ENCODE results near the gene ATP5PB.

Gene ATP5PB

DNA sequence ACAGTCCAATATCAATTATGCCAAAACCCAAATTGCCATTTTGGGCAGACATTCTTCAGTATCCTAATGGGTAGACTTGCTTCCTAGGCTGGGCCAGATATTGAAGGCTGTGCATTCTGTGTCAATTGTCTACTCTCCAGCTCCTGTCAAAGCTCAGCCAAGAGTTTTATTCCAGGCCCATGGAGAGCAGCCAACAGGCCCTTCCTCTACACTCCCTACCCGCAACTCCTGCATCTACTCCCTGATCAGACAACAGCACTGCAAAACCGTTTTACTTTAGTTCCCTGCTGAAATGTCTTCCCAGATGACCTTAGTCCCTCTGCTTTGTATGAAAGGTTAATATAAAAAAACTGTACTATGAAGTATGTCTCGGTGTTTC is 60.7 kb downstream of the ATP5PB start:
- no peak for DNase-seq

DNA sequence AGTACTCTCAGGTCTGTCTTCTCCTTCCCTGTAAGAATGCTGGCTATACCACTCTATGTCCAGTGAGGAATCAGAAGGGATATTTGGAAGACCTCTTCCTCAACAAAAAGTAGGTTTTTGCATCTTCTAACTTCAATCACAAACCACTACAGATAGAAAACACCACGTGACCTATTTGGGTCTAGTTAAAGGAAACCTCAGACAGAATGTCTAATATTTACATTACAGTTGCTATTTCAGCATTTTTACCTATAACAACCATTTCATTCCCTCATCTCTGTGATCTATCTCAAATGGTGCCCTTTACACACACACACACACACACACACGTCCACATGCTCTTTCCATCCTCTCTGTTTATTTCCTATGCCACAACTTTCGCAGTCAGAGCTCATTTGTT is 62.1 kb downstream of the ATP5PB start:
- no peak for DNase-seq
